GM23338 (cell line): ENCODE measurements around the gene DLL4. TPM values are rescaled to one million over a fixed set of nuclear protein-coding genes. Genes with fewer than 3 reads are reported as not detected.

Experiments
- ATAC-seq: fragments of 200-7000 bp; cut with Tn5 transposase; 3 replicates; pipeline ENCODE4 v1.9.1; 2020
- DNase-seq: peaks from one replicate; pipeline ENCODE4 v3.0.0-alpha.2; 2015; ENCODE audit warnings: low spot score
- H2AFZ ChIP-seq: fragments of 200-600 bp; sonication (generic); 2 replicates; pipeline ENCODE4 v1.8.0; 2016; ENCODE audit warnings: antibody characterized with exemption, mild to moderate bottlenecking, moderate library complexity
- H3F3A ChIP-seq: fragments of 200-600 bp; sonication (generic); replicated peaks from 2 replicates; pipeline ENCODE4 v1.8.0; 2017; ENCODE audit warnings: antibody characterized with exemption, mixed run types, low read depth
- H3K27ac ChIP-seq: fragments of 200-600 bp; sonication (generic); 2 replicates; pipeline ENCODE4 v1.6.1; 2016; ENCODE audit warnings: low read depth
- H3K27me3 ChIP-seq: fragments of 200-600 bp; sonication (generic); 2 replicates; pipeline ENCODE4 v1.8.0; 2016; ENCODE audit warnings: mild to moderate bottlenecking, mixed run types, moderate library complexity; ENCODE audit not compliant: insufficient read depth
- H3K36me3 ChIP-seq: fragments of 200-600 bp; sonication (generic); 2 replicates; pipeline ENCODE4 v1.8.0; 2016; ENCODE audit warnings: mild to moderate bottlenecking; ENCODE audit not compliant: insufficient read depth
- H3K4me1 ChIP-seq: fragments of 200-600 bp; sonication (generic); 2 replicates; pipeline ENCODE4 v1.8.0; 2016; ENCODE audit warnings: mild to moderate bottlenecking, moderate library complexity; ENCODE audit not compliant: insufficient read depth
- H3K4me2 ChIP-seq: fragments of 200-600 bp; sonication (generic); 2 replicates; pipeline ENCODE4 v1.7.1; 2017; ENCODE audit warnings: mixed run types
- H3K4me3 ChIP-seq: fragments of 200-600 bp; sonication (generic); 2 replicates; pipeline ENCODE4 v1.6.1; 2016; ENCODE audit warnings: mixed run types
- H3K79me2 ChIP-seq: fragments of 200-600 bp; sonication (generic); replicated peaks from 2 replicates; pipeline ENCODE4 v1.8.0; 2017; ENCODE audit warnings: mild to moderate bottlenecking; ENCODE audit not compliant: insufficient read depth
- H3K9me2 ChIP-seq: fragments of 200-600 bp; sonication (generic); 2 replicates; pipeline ENCODE4 v1.8.0; 2017; ENCODE audit not compliant: insufficient read depth
- H4K20me1 ChIP-seq: fragments of 200-600 bp; sonication (generic); replicated peaks from 2 replicates; pipeline ENCODE4 v1.8.0; 2017; ENCODE audit warnings: mild to moderate bottlenecking; ENCODE audit not compliant: insufficient read depth
- H3K27ac Mint-ChIP-seq: 2 replicates; pipeline ENCODE4 v1.8.0; 2020; ENCODE audit warnings: inconsistent platforms, mild to moderate bottlenecking, moderate library complexity, mixed read lengths
- H3K27me3 Mint-ChIP-seq: 3 replicates; pipeline ENCODE4 v1.8.0; 2022; ENCODE audit warnings: low read depth, mild to moderate bottlenecking, moderate library complexity, mixed read lengths, inconsistent platforms; ENCODE audit not compliant: insufficient read depth, poor library complexity
- H3K36me3 Mint-ChIP-seq: 3 replicates; pipeline ENCODE4 v1.8.0; 2021; ENCODE audit warnings: low read depth, mild to moderate bottlenecking, inconsistent platforms, moderate library complexity, mixed read lengths
- H3K4me1 Mint-ChIP-seq: 3 replicates; pipeline ENCODE4 v1.8.0; 2020; ENCODE audit warnings: mild to moderate bottlenecking, inconsistent platforms, mixed read lengths
- H3K4me3 Mint-ChIP-seq: 3 replicates; pipeline ENCODE4 v1.8.0; 2021; ENCODE audit warnings: moderate library complexity, mild to moderate bottlenecking, inconsistent platforms, mixed read lengths
- H3K9me3 Mint-ChIP-seq: 3 replicates; pipeline ENCODE4 v1.8.0; 2020; ENCODE audit warnings: moderate library complexity, mild to moderate bottlenecking, inconsistent platforms, mixed read lengths
- CREB1 ChIP-seq: fragments of 250-450 bp; sonication (Bioruptor Pico); IDR thresholded peaks from 2 replicates; pipeline ENCODE4 v1.5.0; 2020; ENCODE audit warnings: low read depth, mild to moderate bottlenecking, moderate library complexity
- CTCF ChIP-seq, 2 experiments: fragments of 200-600 bp in 1 of 2; sonication (generic) in 1 of 2; conservative IDR thresholded peaks; 2 replicates each; pipeline versions ENCODE4 v1.5.1 to v1.6.1; 2016 to 2017; ENCODE audit warnings: antibody characterized with exemption in 2 of 2, low read depth in 2 of 2, mild to moderate bottlenecking in 2 of 2, moderate library complexity in 1 of 2
- ETS1 ChIP-seq: IDR thresholded peaks from 2 replicates; pipeline ENCODE4 v1.6.1; 2016; ENCODE audit warnings: antibody characterized with exemption
- EZH2 ChIP-seq: fragments of 200-600 bp; sonication (generic); IDR thresholded peaks from one replicate; pipeline ENCODE4 v1.8.0; 2017; ENCODE audit warnings: antibody characterized with exemption, mild to moderate bottlenecking, low read depth; ENCODE audit not compliant: unreplicated experiment
- EZH2phosphoT487 ChIP-seq: fragments of 200-600 bp; sonication (generic); IDR thresholded peaks from one replicate; pipeline ENCODE4 v1.8.1; 2018; ENCODE audit warnings: antibody characterized with exemption; ENCODE audit not compliant: unreplicated experiment
- JUNB ChIP-seq: IDR thresholded peaks from one replicate; pipeline ENCODE4 v1.6.1; 2016; ENCODE audit warnings: antibody characterized with exemption; ENCODE audit not compliant: unreplicated experiment
- NANOG ChIP-seq: IDR thresholded peaks from 2 replicates; pipeline ENCODE4 v1.6.1; 2016; ENCODE audit warnings: antibody characterized with exemption, borderline replicate concordance
- STAT1 ChIP-seq: IDR thresholded peaks from one replicate; pipeline ENCODE4 v1.6.1; 2016; ENCODE audit warnings: antibody characterized with exemption; ENCODE audit not compliant: unreplicated experiment
- ZNF114 ChIP-seq: fragments of 250-450 bp; sonication (Bioruptor Pico); IDR thresholded peaks from 2 replicates; pipeline ENCODE4 v1.5.0; 2020; ENCODE audit warnings: mild to moderate bottlenecking, moderate library complexity
- ZNF331 ChIP-seq: fragments of 250-450 bp; sonication (Bioruptor Pico); IDR thresholded peaks from 2 replicates; pipeline ENCODE4 v1.5.0; 2020; ENCODE audit warnings: low read depth, mild to moderate bottlenecking, moderate library complexity
- ZNF462 ChIP-seq: fragments of 250-450 bp; sonication (Bioruptor Pico); IDR thresholded peaks from 2 replicates; pipeline ENCODE4 v1.5.0; 2020; ENCODE audit warnings: mild to moderate bottlenecking, moderate library complexity
- polyA plus RNA-seq: library from polyadenylated mRNA; unstranded; fragments of >200 nt; fragmentation: Nextera tagmentation; extraction: Ambion mirVana; gene quantifications from 2 replicates; pipeline ENCODE4 v1.2.1, GENCODE V29; 2016
- total RNA-seq: library from RNA; depleted of rRNA; stranded (reverse); fragments of >200 nt; shearing (Covaris generic); gene quantifications from 2 replicates; pipeline ENCODE4 v1.2.3, GENCODE V29; 2014

The DLL4 gene
- total and polyA plus RNA-seq, 2 experiments from 2014 or later: 0.31 to 0.99 TPM

- Histone ChIP-seq H2AFZ (peak overlapping the region; percentile 93), H3K4me1 (peaks cover 23% of the 10 kb centered on the region), H3K4me2 (peak overlapping the region; percentile 99), H4K20me1 (peaks cover 16% of the 10 kb centered on the region; the same call in 1 of the 2 replicates), H3K79me2 (no peaks in the 10 kb centered on the region), H3K27me3 (peaks cover 100% of the 10 kb centered on the region), H3K9me2 (no peaks in the 10 kb centered on the region), H3K4me3 (peak overlapping the region; percentile 88), H3F3A (peaks cover 18% of the 10 kb centered on the region), H3K27ac (no peak overlapping the region), H3K36me3 (no peaks in the 10 kb centered on the region)
- ATAC-seq: no peak
- peak; percentile 64 for DNase-seq
- no peaks in the 10 kb centered on the region; the same call in 2 of the 3 replicates for H3K9me3 Mint-ChIP-seq
- peaks cover 100% of the 10 kb centered on the region for H3K27me3 Mint-ChIP-seq
- H3K27ac Mint-ChIP-seq: no peak overlapping the region
- H3K4me3 Mint-ChIP-seq: peak overlapping the region; percentile 67
- no peaks in the 10 kb centered on the region; the same call in 2 of the 3 replicates for H3K36me3 Mint-ChIP-seq
- TF ChIP-seq EZH2 (peak; percentile 94), CTCF (conservative IDR thresholded peaks at IDR 0.05; ENCODE audit: low read depth in 2 of 2) (no peak), NANOG (no peak), ZNF331 (CRISPR knock-in tag) (no peak), JUNB (no peak), ETS1 (no peak), CREB1 (CRISPR knock-in tag) (no peak), STAT1 (no peak), ZNF462 (CRISPR knock-in tag) (no peak), EZH2phosphoT487 (peak; percentile 61), ZNF114 (CRISPR knock-in tag) (no peak)
- H3K4me1 Mint-ChIP-seq: peaks cover 35% of the 10 kb centered on the region
Observed at GRCh38 chr15:40926659-40927494, 2.3 kb upstream of the DLL4 start.
